NCI-H2227 (cell line): ENCODE results near the gene PALLD.

ENCODE experiments used
- DNase-seq: peaks from one replicate; lab custom pipeline; 2025; ENCODE audit not compliant: unreplicated experiment; lab: John Stamatoyannopoulos, UW

Gene PALLD

DNA sequence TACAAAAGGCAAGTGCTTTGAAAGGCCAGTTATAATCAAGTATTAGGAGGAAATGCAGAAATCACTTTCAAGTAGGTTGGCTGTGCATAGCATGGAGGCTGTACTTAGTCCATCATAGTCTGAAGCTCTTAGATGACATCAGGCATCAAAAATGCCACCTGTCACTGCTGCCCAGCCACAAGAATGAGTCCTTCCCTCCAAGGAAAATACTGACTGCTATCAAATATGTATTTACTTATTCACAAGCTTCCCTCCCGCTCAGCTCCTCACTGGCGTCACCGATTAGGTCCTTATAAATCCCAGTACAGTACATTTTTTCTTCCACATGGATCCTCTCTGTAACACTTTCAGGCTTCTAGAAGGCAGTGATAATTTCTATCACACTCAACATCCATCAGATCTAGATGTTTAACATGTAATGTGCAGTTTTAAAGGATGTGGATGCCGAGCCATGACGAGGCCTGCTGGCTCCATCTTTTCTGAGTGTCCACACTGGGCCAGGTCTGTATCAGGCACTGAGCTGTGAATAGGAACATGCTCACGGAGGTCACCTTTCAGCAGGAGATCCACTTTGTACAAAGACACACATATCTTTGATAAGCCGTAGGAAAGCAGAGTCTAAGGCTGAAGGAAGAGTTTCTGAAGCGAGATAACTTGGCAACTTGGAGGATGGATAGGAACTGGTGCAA lies 121.9 kb downstream of the PALLD start:
- no peak for DNase-seq

DNA sequence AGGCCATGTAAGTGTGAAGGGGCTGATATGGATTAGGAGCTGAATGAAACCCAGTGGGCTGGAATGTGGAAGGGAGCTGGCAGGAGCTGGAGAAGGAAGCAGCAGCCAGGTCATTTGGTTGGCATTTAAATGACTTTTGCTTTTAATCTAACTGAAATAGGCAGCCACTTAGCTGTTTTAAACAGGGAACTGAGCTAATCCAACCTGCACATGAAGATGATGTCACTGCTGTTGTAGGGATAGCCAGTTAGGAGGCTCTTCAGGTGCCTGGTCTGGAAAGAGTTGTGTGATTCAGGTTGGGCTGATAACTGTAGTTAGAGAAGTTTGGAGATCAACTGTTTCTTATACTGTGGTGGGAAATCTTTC lies 122.4 kb downstream of the PALLD start:
- no peak for DNase-seq

DNA sequence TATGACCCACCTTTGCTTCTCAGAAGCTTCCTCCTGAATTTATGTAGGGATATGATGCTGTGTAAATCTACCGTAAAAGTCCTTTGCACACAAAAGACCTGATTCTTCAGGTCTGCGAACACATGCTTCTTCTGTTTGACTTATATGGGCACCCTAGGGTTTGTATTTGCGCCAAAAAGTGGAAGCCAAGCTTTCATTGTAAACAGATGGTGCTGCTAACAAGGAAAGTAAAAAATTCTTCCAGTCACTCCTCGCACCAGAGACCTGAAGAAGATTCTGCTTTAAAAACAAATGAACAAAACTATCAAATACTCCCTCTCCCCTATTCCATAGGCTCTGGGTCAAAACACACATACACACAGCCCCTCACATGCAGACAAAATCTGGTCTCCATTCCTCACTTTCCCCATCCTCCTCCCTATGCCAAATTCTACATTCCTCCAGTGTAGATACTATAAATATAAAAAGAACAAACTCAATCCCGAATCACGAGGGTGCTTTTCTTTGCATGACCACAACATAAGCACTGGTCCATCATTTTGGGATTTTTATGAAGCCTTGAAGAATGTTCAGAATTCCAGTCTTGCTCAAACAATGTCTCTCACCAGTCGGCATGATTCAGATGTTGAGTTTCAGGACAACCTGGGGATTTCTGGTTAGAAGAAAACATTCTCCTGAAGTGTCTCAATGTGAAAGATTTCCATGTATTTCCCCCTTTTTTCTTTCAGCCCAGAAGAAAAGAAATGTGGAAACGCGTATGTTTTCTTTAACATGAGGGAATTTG lies 125.1 kb downstream of the PALLD start:
- DNase-seq = no peak

DNA sequence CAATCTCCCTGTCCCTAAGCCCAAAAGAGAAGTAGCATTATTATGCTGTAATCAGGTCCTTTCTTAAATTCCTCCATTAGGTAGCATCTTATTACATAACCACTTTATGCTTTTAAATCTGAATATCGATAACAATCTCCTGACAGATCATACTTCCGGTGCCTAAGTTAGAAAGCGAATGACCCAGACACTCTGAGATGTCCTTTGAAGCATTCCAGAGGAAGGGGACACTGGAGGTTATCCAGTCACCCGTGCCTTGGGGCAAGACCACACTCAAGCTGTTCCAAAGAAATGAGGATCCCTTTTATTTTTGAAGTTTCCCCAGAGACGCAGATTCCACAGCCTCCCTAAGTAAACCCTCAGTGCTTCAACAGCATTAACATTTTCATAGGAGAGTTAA lies 125.7 kb downstream of the PALLD start:
- no peak for DNase-seq

DNA sequence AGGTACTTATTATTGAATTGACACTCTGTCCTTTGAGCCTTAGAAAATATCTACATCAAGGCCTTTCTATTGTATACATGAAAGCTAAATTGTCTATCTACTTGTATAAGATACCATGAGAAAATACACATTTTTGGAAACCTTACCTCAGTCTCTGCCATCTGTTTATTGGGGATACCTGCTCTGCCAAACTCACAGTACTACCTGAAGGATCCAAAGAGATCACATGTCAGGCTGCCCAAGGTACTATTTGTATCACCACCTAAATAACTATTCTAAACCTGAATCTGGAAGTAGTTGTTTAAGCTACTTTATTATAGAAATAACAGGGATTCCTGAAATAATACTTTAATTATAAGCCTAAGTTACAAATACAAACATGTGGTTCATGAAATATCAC lies 126.2 kb downstream of the PALLD start:
- no peak for DNase-seq

DNA sequence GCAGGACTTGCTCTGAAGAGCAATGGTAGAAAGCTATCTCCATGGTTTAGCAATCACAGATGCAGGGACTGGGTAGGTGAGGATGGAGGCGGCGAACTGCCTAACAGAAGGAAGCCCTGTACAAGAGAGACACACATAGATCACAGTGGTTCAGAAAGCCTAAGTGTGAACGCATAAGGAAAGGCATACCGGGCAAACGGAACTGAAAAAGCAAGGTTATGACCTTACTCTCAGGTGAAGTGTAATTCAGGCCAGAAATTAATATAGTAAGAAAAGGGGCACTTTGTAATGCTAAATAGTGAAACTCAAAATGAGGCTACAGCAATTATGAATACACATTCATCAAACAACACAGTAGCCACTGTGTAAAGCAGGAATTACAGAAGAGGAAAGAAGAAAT lies 126.6 kb downstream of the PALLD start:
- no peak for DNase-seq

DNA sequence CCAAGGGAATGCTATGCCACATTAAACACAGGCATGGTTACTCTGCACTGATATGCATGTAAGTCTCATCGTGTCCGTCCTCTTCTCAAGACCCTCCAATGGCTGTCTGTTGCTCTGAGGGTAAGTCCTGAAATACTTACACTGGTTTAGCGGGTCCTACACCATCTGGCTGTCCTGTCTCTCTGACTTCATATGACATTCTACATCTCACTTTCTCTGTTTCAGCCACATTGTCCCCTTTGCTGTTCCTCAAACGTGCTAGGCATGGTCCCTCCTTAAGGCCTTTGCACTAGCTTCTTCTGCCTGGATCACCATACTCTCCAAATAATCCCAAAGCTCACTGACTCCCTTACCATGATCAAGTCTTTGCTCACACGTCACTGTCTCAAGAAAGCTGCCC lies 131.4 kb downstream of the PALLD start:
- no peak for DNase-seq

DNA sequence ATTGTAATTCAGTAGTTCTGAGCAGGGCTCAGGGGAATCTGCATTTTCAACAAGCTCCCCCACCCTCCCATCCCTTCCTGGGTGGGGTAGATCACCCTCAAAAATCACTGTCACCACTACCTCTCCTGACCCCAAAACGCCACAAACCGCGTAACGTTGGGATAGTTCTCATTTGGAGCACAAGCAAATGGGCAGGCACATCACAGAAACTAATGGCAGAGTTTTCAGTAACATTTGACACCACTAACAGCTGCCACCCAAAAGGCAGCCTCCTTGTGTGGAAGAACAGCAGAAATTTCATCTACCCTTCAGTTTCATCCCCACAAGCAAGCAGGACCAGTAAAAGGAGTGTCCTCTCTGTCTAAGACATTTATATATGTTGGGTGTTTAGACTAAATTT lies 132.7 kb downstream of the PALLD start:
- no peak for DNase-seq

DNA sequence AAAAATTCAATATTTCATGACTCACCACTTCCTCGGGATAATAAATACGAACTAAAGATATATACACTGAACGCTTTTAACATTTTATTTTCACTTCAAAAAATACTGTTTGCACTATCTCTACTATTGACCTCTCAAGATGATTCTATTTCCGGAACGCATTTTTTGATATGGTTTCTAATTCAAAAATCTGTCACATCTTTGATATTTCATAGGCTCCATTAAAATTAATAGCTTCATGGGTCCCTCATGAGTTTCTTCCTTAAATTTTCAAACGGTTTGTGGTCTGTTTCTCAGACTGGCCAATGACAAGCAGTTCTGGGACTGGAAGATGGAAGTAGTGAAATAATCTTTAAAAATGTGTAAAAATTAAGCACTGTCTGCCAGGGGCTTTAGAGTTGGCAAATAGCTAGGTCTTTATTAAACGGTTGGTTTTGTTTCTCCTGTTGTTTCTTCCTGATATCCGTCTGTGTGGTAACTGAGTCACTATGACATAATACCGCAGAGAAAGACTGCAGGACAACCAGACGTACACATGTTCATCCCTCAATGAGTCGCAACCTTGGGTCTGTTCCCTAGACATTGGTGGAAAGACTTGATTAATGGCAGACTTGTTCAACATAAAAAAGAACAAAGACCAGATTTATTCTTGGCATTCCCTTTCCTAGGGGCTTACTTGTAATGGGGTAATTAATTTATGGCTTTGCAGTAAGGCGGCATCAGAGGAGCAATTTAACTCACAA lies 133.8 kb downstream of the PALLD start:
- DNase-seq = no peak

DNA sequence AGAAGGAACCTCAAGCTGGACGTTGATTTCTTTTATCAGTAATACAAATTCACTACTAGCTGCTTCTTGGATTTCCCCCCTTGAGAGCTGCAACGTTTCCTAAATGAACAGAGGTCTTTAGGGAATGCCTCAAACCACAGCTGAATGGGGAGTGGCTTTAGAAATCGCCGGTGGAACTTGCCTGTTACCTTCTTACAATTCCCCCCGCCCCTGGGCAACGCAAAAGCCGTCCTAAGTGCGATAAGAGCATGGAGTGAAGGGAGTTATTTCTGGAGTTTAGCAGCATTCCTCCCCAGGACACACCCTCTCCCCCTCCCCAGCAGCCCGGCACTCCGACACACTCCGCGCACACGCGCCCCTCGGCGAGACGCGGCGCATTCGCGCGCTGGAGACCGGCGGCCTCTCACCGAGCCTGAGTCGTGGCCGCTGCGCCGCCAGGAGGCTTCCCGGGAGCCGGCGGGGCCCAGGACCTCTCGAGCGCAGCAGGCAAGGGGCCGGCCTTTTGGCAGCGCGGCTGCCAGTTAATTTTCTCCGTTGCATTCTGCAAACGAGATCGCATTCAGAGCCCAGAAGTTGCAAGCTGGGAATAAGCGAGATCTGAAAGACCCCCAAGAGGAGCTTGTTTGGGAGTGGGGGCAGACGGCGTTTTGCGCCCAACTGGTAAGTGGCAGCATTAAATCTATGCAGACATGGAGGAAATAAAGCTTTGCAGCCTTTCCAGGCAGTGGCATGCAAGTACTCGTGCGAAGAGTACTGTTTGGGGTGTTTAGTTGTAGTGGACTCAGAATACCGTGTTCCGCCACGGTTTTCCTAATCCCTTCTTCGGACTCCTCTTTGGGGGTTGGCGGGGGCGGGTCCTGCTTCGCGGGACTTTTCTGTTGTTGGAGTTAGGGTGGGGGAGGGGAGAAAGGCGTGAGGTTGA lies 134.7 kb downstream of the PALLD start:
- peak; percentile 50 for DNase-seq

DNA sequence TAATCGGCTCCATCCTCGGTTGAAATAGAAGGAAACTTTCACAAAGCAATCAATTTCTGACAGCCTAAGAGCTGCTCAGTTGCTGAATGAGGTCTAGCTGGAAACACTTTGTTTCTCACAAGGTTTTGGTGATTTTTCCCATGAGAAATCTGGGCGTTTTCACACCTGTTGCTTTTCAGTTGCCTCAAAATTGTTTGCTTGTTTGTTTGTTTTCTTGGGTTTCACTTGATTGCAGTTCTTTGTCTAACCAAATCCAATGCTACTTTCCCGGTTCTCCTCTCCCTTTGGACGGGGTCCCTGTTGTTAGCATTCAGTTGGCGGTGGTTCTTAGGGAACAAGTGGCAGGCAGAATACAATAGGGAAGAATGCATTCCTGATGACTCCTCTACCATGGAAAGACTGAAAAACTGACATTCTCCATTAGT lies 135.5 kb downstream of the PALLD start:
- DNase-seq = no peak

DNA sequence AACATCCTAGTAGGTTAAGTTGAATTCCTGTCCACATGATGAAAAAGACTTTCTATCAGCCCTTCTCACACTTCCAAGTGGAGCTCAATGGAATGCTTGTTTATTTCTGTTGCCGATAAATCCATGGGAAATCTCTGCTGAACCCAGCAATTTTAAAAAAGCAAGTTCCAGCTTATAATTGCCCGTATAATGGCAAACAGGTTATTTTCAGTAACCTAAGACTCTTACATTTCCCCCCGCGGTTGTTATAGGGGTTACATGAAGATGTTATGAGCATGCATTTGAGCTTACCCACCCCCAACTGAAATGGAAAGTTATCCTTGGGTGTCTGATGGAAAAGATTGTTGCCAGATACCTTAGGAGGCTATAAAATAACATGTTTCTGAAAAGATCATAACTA lies 136.2 kb downstream of the PALLD start:
- DNase-seq = peak; percentile 60

DNA sequence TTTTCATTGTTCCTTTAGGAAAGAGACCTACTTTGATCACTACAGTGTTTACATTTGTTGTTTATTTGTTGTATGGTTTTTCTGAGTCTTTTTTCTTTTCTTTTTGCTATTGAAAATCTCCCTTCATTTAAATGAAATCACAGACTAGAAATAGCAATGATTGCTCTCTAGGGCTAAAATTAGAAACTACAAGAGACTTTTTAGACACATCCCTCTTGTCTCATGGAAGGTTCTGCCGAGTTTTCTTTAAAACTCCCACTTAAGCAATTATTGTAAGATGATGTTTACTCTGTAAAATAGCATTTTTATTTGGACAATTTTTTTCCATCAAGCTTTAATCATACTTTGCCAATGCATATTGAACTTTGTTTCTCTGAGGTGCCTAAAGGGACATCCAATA lies 136.6 kb downstream of the PALLD start:
- DNase-seq = peak; percentile 28

DNA sequence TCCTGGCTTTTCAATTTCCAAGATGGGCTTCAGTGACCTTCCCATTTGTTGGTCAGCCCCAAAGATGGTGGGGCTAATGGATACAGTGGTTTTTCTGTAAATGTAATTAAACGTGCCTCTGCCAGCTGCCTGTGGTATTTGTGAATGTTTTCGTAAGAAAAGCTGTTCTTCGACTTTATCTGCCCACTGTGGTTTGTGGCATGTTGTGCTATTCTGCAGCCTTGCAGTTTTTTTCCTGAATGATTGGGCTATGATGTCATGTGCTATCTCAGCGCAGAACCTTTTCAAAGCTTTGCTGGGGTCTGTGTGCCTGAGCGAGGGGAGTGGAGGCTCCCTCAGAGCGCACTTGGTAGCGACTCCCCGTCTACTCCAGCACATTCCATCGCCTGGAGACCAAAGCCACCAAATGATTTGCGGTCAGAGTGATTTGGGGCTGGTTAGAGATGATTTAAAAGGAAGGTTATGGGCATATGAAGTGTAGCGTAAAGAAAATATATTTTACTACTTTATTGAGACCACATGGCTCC lies 137.5 kb downstream of the PALLD start:
- peak; percentile 6 for DNase-seq

DNA sequence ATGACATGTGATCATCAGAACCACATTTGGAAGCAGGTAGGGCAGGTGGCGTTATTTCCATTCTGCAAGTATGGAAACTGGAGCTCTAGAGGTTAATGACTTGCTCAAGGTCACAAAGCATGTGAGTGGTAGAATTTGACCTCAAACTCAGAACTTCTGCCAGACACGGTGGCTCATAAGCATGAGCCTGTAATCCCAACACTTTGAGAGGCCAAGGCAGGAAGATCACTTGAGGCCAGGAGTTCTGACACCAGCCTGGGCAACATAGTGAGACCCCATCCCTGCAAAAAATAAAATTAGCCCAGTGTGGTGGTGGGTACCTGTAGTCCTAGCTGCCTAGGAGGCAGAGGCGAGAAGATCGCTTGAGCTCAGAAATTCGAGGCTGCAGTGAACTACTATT lies 139.2 kb downstream of the PALLD start:
- DNase-seq = no peak

DNA sequence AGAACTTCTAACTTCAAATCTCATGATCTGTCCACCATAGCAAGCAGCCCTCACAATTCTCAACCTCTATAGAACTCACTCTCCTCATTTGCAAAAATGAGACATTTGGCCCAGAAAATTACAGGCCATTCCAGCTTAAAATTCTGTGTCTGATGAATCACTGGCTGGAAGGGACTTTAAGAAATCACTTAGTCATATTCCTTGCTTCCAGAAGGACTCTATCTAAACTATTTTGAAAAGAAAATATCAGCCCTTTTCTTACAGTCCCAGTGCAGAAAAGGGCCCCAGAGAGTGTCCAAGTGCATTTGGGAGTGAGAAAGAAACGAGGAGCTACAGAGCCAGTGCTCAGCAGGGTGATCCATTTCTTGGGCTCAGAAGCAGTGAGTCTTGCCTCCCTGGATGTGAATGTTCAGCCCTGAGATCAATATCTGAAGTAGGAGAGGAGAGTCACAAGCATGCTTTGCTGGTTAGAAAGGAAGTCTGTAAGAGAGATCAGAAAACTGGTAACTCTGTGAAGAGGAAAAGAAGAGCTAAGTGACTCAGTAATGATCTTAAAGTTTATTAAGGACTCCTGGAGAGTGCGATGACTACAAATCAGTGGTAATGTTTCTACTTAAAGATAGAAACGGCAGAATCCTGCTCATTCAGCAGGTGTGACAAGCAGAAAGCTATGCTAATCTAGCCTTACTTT lies 139.8 kb downstream of the PALLD start:
- no peak for DNase-seq

DNA sequence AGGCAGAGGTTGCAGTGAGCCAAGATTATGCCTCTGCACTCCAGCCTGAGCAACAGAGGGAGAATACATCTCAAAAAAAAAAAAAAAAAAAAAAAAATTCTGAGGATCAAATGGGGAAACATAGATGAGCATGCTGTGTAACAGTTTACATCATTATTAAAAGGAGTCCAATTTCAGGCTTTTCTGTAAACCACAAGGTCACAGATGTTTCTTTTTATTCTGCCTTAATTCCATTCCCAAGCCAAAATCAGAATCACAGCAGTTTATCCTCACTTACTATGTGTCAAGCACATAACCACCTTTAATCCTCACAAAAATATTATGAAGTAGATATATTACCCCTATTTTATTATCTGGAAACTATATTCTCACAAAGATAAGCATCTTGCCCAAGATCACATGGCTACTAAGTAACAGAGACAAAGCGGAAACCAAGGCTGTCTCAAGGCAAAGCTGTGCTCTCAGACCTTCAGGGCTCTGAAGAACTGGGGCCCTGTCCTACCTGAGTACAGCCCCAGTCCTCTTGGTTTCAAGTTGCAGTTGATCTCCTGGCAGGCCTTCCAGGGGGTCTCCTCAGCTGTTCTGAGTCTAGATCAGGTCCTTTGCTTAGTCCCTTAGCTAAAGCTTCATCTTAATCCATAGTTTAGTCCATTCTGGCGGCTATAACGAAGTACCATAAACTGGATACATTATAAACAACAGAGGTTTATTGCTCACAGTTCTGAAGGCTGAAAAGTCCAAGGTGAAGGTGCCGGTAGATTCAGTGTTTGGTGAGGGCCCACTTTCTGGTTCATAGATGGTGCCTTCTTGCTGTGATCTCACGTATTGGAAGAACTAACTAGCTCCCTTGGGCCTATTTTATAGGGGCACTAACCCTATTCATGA lies 141.3 kb downstream of the PALLD start:
- no peak for DNase-seq

DNA sequence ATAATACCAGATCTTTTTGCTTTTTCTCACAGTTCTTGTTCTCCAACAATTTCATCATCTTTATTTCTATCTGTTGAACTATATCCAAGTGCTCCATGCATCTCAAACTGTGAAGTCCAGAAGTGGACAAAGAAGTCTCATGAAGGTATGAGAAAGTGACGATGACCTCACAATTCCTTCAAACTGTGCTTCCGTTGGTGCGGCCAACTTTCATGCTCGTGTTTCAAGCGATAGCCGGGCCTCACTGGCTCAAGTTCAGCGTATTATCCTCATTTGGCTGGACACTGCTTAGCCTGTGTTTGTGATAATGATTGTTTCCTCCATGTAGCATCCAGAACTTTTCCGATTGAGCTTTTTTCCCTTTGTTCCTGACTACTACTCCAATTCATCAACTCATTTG lies 143.1 kb downstream of the PALLD start:
- no peak for DNase-seq

DNA sequence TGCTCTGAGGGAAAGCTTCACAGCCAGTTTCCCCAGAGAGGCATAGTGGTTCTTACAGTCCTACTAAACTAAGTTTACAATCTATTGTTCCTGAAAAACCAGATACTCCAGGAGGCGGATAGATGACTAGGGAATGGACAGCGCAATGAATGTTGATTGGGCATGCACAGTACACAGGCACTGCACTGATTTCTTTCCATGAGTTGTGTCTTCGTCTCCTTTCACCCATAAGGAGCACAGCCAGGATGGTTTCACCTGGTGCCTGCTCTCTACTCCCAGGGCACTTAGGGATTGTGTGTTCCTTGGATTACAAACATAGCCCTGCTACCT lies 144.9 kb downstream of the PALLD start:
- no peak for DNase-seq
